ENCODE data around the gene TMEM63B.
"Not testable (repeated sequence)": the region's sequence is repeated elsewhere in the genome, so short reads cannot be mapped to it uniquely, and the experiment has no call there.

Gene TMEM63B

DNA sequence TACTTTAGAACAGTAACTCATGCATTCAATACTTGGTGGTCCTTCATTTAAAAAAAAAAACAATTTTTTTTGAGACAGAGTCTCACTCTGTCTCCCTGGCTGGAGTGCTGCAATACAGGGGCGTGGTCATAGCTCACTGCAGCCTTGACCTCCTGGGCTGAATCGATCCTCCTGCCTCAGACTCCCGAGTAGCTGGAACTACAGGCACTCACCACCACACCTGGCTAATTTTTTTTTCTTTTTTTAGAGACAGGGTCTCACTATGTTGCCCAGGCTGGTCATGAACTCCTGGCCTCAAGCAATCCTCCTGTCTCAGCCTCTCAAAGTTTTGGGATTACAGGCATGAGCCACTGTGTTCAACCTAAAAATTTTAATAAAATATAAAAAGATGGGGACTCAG, 17.2 kb downstream of the TMEM63B start:
- DNase-seq (ENCODE audit: low read depth in 2 of 2) = not testable (repeated sequence)

DNA sequence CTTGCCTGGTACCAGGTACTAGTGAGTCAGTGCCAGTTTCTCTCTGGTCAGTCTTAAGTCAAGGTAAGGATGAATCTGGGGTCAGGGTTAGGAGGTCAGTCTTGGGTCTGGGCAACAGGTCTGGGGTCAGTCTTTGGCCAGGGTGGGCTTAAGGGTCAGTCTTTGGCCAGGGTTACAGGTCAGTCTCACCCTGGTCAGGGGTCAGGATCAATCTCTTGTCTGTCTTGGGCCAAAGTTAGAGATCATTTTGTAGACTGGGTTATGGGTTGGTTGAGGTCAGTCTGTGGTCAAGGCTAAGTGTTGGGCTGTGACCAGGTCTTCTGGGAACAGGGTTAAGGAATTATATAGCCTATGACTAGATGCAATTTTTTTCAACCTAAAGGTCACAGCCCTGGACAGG, 18.5 kb downstream of the TMEM63B start:
- no peak for DNase-seq (ENCODE audit: low read depth in 2 of 2)

DNA sequence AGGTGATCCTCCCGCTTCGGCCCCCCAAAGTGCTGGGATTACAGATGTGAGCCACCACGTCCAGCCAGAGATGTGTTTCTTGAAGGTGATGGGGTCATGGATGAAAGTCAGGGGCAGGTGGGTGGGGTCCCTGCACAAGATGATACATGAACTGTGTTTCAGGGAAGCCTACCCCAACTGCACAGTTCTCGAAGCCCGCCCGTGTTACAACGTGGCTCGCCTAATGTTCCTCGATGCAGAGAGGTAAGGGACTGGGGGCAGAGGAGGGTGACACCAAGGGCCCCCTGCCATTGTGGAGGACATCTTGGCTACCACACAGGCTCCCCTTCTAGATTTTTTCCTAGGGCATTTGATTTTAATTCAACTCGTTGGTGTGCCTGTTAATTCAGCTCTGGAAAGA, 19.3 kb downstream of the TMEM63B start:
- no peak for DNase-seq (ENCODE audit: low read depth in 2 of 2)

DNA sequence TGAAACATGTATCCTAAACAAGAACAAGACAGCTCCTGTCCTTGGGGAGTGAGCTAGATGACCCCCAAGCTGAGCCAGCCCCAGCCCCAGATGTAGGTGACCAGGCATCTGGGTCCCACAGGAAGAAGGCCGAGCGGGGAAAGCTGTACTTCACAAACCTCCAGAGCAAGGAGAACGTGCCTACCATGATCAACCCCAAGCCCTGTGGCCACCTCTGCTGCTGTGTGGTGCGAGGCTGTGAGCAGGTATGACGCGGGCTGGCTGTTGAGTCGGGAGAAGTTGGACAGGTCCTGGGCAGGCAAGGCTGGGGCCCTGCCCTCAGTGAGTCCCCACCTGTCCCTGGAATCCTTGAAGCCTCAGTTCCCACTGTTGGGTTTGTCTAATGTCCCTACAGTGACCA, 19.9 kb downstream of the TMEM63B start:
- no peak for DNase-seq (ENCODE audit: low read depth in 2 of 2)

DNA sequence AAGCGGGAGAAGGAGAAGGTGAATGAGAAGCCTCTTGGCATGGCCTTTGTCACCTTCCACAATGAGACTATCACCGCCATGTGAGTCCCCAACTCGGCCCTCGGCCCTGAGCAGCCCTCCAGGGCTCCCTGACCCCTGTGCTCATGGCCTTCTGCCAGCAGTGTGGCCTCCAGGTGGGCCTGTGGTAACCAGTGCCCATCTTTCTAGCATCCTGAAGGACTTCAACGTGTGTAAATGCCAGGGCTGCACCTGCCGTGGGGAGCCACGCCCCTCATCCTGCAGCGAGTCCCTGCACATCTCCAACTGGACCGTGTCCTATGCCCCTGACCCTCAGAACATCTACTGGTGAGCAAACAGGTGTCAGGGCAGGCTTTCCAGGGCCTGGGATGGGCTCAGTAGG, 21.0 kb downstream of the TMEM63B start:
- DNase-seq (ENCODE audit: low read depth in 2 of 2) = no peak

DNA sequence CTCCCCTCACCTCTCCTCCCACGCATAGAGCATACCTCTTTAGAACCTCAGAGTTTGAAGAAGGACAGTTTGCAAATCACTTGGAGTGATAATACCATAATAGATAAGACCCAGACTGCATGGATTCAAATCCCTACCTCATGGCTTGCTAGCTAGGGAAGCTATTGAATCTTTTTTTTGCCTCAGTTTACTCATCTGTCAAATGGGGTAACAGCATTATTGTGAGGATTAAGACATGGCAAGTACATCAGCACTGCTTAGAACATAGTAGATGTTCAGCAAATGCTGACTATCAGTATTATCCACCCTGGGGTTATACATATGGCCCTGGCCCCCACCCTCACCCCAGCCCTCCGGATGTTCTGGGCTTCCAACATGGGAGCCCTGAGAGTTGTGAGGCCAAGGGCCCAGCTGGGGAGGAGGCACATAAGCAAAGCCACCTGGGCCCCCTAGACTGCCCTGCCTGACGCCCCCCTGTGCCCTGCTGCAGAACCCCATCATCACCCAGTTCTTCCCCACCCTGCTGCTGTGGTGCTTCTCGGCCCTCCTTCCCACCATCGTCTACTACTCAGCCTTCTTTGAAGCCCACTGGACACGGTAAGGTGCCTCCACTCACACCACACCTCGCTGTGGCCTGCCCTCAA, 22.1 kb downstream of the TMEM63B start:
- no peak for DNase-seq (ENCODE audit: low read depth in 2 of 2)

DNA sequence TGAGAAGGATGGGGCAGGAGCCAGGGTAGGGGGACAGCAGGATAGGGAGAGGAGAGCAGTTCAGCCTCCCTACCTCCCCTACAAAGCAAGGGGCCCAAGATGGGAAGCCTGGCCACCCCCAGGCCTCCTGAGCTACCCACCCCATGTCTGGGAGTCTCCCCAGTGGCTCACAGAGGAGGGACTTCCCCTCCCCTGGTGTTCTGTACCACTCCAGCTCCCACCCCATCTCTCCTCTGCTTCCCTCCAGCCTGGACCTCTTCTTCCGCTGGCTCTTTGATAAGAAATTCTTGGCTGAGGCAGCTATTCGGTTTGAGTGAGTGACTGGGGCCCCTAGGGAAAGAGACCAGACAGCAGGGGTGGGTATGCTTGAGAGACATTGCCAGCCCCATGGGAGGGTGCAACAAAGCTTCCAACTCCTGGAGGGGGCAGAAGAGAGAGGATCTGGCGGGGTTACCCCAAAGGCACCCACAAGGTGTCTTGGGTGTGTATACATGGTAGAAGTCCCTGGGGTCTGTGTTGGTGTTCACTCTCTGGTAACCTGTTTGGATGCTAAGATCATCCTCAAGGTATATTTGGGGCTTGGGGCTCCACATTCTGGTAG, 23.1 kb downstream of the TMEM63B start:
- no peak for DNase-seq (ENCODE audit: low read depth in 2 of 2)

DNA sequence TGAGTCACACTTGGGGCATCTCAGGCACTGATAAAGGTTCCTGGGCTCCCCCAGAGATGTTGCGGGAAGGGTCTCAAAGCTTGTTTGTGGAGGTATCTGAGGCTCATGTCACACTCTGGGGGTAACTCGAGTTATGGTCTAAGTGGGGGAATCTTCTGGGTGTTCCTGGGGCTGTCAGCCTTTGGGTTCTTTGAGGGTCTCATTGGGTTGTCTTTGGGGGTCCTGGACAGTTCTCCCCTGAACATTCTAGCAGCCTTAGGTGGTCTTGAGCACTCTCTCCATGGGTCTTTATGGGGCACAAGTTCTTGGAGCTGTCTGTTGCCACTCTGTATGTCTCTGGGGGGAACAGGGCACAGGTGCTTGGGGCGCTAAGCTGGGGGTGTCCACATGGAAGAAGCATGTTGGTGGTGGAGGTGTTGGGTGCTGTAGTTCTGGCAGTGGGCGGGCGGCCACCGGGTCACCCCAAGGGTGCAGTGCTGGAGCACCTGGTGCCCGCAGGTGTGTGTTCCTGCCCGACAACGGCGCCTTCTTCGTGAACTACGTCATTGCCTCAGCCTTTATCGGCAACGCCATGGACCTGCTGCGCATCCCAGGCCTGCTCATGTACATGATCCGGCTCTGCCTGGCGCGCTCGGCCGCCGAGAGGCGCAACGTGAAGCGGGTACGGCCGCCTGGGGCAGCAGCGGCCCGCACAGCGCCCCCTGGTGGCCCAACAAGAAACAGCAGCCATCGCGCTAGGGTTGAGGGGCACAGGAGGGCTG, 24.2 kb downstream of the TMEM63B start:
- peak; percentile 69 to 76 for DNase-seq (ENCODE audit: low read depth in 2 of 2)

DNA sequence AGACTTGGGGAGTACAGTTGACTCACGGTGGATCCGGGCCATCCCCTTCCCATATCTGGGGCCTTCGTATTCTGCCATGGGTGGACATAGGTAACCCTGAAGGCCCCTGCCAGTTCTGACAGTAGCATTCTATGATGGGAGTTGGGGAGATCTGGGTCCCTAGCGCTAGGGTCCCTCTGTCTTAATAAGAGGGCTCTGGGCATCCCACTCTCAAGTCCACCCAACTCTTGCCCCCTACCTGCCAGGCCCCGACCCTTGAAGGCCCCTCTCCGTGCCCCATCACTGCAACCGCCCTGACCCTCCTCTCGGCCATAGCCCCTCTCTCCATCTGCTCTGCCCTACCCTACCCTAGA, 24.7 kb downstream of the TMEM63B start:
- no peak for DNase-seq (ENCODE audit: low read depth in 2 of 2)

DNA sequence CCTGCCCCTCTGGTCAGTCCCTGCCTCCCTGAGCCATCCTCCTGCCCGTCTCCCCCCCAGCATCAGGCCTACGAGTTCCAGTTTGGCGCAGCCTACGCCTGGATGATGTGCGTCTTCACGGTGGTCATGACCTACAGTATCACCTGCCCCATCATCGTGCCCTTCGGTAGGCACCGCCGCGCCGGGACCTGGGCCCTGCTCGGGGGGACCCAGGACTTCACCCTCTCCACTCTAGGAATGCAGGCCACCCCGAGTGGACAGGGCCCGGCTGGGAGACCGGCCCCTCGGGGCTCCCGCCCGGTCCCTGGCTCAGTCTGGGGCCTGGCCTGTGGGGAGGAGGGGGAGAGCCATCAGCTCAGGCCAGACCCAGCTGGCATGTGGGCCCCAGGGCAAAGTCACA, 25.2 kb downstream of the TMEM63B start:
- DNase-seq (ENCODE audit: low read depth in 2 of 2) = no peak

DNA sequence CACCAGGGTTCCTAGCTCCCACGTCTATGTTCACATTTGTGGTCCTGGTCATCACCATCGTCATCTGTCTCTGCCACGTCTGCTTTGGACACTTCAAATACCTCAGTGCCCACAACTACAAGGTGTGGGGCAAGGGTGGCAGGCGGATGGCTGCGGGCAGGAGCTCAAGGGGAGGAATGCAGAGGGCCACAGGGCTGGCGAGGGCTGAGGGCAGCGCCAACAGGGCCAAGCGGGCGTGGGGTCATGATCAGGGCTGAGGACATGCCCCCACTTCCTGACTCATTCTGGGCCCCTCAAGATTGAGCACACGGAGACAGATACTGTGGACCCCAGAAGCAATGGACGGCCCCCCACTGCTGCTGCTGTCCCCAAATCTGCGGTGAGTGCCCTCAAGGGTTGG, 26.7 kb downstream of the TMEM63B start:
- no peak for DNase-seq (ENCODE audit: low read depth in 2 of 2)

DNA sequence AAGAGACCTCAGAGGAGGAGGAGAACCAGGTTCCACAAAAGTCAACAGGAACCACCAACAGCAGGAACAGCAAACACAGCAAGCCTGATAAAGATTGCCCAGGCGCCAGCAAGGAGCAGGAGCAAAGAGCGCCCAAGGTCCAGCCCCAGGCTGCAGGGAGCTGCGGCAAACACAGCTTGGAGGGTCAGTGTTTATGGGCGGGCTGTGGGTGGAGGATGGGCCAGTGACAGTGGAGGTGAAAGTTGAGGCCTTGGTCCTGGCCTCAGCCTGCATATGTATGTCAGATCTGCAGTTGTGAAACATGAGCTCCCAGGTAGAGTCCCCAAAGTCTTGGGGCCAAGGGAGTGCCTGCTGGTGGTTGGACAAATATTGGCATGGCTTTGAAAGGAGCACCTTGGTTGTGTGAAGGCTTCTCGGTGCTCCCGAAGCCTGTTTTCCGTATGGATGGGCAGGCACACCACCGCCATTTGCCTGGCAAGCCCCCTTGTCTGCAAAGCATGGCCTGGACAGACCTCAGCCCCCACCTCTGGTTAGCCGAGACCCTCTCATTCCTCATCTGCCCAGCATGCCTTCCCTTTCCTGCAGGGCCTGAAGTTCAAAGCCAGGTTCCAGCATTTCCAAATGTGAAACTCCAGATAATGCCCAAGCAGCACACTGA, 29.3 kb downstream of the TMEM63B start:
- DNase-seq (ENCODE audit: low read depth in 2 of 2) = no peak

DNA sequence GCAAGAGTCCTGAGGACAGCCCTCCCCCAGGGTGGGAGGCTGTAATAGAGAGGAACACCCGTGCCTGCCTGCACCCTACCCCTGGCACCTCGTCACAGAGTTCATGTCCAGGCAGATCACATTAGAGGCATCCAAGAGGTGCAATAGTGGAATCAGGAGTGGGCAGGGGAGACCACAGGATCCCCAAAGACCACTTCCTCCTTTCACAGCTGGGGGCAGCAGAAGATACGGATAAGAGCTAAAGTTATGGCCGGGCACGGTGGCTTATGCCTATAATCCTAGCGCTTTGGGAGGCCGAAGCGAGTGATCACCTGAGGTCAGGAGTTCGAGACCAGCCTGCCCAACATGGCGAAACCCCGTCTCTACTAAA, 29.8 kb downstream of the TMEM63B start:
- no peak for DNase-seq (ENCODE audit: low read depth in 2 of 2)

DNA sequence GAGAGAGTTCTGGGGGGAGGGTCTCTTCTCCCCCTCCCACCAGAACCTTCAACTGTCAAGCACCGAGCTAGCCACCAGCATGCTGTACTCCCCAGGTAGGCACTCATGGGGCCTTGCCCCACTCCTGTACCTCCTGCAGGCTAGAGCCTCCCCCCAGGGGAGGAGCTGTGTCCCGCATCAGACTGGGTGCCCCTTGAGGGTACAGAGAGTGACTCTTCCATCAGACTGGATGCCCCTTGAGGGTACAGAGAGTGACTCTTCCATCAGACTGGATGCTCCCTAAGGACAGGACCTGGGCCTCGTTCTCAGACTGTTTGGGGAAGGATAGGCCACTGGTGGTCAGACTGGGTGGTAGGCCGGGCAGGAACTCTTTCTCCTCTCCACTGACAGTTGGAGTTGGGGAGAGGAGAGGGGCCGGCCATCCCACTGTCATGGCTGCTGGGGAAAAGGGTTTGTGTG, 31.4 kb downstream of the TMEM63B start, which contains the start of gene CAPN11:
CAPN11 (plus strand) TSS at position 51 of the 459 bp plus-strand sequence; CDS start at position 80, 29 bp downstream.
- no peak for DNase-seq (ENCODE audit: low read depth in 2 of 2)

DNA sequence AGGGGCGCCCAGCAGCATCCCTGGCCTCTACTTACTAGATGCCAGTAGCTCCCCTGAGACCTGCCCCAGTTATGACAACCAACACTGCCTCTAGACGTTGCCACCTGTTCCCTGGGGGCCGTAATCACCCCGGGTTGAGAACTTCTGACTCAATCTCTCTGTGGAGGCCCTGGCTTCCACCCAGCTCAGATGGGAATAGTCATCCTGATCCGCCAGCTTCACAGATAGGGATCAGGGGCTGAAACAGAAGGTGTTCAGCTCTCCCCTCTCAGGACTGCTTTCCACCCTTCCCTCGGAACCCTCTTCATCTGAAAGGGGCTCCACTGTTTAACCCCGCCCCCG, 34.6 kb downstream of the TMEM63B start:
- no peak for DNase-seq (ENCODE audit: low read depth in 2 of 2)

DNA sequence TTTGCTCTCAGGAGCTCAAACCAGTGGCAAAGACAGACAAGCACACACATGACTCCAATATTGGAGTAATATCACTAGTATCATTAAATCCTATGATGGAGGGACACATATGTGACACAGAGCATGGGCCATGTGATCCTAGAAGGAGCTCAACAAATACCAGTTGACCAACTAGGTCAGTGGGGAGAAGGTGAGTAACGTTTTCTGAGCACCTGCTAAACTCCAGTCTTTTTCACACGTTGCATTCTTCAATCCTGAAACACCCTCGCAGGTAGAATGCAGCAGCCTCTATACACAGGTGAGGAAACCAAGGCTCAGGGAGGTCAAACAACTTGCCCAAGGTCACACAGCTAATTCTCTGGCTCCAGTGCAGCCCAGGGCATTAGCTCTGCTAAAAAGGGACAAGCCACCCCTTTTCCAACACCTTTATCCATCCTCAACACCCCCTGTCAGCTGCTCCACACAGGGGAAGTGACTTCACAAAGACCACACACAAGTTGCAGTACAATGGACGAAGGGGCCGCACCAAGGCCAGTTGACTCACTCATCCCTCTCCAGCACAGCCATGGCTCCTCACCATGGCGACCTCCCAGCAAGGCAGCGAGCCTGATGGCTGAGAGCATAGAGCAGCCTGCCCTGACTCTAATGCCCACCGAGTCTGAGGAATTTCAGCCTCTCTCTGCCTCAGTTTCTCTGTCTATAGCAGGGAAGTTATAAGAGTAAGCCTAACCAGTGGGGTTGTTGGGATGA, 35.7 kb downstream of the TMEM63B start:
- DNase-seq (ENCODE audit: low read depth in 2 of 2) = no peak

DNA sequence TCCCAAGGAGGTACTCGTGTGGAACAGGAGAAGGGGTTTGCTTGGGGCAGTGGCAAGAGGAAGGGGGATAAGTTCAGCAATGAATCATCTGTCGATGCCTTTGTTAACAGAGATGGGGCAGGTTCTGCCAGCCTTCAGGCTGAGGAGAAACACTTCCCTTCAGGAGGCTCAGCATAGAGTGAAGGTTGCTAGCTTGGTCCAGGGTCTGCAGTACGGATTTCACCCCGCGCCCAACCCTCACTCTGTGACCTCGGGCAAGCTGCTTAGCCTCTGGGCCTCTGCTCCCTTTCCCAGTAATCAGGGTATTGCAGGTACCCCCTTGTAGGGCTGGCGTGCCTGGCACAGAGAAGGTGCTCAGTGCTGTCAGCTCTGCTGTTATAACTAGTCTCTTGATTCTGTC, 38.8 kb downstream of the TMEM63B start:
- no peak for DNase-seq (ENCODE audit: low read depth in 2 of 2)

DNA sequence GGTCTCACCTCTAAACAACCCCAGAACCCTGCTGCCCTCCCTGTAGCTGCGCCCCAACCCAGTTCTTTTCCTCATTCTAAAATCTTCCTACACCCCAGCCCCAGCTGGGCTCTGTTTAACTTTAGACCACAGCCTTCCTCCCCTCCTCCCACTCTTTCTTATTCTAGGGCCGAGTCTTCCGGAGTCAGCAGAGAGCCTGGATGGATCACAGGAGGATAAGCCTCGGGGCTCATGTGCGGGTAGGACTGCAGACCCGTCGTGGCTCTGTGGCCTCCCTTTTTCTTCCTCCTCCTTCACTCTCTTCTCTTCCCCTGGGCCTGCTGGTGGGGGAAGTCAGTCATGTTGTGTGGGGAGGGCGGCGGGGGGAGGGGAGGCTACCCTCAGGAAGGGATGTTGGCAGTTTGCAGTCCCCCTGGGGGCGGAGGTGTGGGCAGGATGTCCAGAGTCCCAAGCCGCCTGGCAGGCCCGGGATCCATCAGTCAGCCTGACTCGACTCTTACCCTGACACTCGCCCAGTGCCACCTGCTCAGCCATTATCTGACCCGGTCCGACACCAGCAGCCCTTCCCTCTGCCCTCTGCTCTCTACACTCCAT, 39.3 kb downstream of the TMEM63B start:
- no peak for DNase-seq (ENCODE audit: low read depth in 2 of 2)

DNA sequence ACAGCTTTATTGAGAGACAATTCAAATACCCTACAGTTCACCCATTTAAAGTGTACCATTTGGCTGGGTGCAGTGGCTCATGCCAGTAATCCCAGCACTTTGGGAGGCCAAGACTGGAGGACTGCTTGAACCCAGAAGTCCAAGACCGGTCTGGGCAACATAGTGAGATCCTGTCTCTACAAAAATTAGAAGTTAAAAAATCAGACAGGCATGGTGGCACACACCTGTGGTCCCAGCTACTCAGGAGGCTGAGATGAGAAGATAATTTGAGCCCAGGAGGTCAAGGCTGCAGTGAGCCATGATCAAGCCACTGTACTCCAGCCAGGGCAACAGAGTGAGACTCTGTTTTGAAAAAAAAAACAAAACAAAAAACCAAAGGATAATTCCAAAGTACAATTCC, 40.2 kb downstream of the TMEM63B start:
- no peak for DNase-seq (ENCODE audit: low read depth in 2 of 2)

DNA sequence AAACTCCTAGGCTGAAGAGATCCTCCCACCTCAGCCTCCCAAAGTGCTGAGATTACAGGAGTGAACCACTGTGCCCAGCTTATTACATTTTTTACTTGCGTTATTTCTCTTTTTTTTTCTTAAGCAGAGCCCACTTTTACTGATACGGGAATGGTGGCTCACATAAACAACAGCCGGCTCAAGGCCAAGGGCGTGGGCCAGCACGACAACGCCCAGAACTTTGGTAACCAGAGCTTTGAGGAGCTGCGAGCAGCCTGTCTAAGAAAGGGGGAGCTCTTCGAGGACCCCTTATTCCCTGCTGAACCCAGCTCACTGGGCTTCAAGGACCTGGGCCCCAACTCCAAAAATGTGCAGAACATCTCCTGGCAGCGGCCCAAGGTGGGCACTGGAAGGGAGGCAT, 41.8 kb downstream of the TMEM63B start:
- no peak for DNase-seq (ENCODE audit: low read depth in 2 of 2)

DNA sequence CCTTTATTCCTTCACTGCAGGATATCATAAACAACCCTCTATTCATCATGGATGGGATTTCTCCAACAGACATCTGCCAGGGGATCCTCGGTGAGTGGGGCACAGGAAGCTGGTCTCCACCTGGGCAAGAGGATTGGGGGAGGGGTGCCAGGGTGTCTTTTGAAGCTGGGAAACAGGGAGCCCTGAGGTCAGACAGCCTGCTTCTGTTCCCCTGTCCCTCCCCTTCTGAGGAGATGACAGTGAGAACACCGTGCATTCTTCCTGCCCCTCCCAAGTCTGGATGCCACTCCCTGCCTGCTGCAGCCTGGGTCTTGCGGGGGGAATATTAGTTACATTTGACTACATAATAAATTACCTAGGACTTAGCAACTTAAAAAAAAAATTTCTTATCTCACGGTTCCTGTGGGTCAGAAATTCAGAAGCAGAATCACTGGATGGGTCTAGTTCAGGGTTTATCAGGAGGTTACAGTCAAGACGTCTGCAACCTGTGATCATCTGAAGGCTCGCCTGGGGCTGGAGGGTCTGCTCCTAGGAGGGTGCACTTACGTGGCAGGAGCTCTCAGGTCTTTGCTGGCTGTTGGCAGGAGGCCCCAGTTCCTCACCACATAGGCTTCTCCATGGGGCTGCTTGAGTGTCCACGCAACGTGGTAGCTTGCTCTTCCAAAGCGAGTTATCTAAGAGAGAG, 42.7 kb downstream of the TMEM63B start:
- DNase-seq (ENCODE audit: low read depth in 2 of 2) = no peak
